Measurements from ENCODE around the gene GPN2. TPM values are rescaled to one million over a fixed set of nuclear protein-coding genes. Genes with fewer than 3 reads are reported as not detected.

GPN2 gene
- total and polyA plus RNA-seq, 5 experiments from 2014 or later, result 9.7 to 35.4 (median 14.8) TPM

DNA sequence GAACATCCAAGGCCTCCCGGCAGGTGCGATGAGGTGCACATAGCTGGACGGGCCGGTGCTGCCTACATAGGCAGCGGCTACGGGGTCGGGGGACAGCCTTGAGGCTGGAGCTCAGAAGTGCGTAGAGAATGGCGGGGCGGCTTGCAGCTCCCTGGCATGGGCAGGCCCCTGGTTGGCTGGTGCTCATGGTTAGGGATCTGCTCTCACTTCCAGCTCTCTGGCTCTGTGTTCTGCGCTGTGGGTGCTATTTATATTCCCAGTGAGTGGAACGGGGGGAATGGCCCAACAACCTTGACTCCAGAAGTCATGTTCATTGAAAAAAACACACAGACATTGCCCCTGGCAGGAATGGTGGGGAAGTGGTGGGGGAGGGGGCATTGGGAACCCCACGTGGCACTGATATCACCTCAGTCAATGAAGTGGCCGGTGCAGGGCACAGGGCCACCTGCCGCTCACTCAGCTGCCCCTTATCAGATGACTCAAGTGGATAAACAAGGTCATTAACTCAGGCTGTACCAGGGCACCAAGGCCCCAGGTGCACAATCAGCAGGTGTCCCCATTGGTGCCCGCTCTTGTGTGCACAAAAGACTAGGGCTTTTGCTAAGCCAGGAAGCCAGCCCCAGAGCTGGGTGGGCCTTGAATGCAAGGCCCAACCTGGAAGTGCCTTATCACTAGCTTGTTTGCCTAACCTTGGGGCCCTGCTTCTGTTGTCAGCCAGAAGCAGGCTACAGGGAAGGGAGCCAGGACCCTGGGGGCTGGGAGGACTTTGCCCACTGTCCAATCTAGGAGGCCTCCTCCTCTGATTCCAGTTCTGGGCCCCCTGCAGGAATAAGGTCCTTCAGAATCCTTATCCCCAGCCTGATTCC lies 23.9 kb upstream of the GPN2 start, which contains the start of gene NR0B2:
NR0B2 (minus strand) TSS at position 222 of the 866 bp plus-strand sequence; CDS start at position 187, 35 bp downstream.
- H3K9me3 Mint-ChIP-seq, result no peaks in the 10 kb centered on the region

DNA sequence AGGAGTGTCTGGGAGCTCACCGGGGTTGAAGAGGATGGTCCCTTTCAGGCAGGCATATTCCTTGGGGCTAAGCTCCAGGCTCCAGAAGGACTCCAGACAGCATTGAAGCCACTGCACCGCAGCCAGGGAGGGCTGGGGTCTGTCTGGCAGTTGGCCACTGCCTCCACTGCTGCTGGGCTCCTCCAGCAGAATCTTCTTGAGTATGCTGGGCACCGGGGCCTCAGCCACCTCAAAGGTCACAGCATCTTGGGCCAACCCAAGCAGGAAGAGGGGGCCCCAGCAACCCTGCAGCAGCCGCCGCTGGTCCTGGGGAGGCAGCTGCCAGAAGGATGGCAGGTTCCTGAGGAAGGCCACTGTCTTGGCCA lies 23.3 kb upstream of the GPN2 start:
- H3K36me3 Mint-ChIP-seq, result no peaks in the 10 kb centered on the region
- H3K27me3 Mint-ChIP-seq, result peaks cover 0 to 2% (median 0%) of the 10 kb centered on the region in 5 donors
- no peak for DNase-seq
- no peak overlapping the region for H3K4me3 Mint-ChIP-seq
- H3K27ac Mint-ChIP-seq, result peak overlapping the region in 1 of 10 donors; percentile 62
- peaks cover 0 to 4% (median 0%) of the 10 kb centered on the region in 4 donors for H3K4me1 Mint-ChIP-seq
- no peaks in the 10 kb centered on the region for H3K9me3 Mint-ChIP-seq
- POLR2A ChIA-PET, result interaction anchor here (0.7 to 1.5 kb wide), 2 partner anchors 27 to 413 kb away, joined by 3 read pairs; no protein-coding TSS in a partner anchor
- ATAC-seq, result no peak

More for the DNA sequence above, 23.9 kb upstream of the GPN2 start, which contains the start of gene NR0B2:
- no peaks in the 10 kb centered on the region for H3K36me3 Mint-ChIP-seq
- ATAC-seq, result no peak
- peak within 1 kb of the TSS in 1 of 10 donors; percentile 62 for H3K27ac Mint-ChIP-seq
- peaks cover 0 to 2% (median 0%) of the 10 kb centered on the region in 5 donors for H3K27me3 Mint-ChIP-seq
- H3K4me1 Mint-ChIP-seq, result peaks cover 0 to 4% (median 0%) of the 10 kb centered on the region in 4 donors
- no peak for DNase-seq
- no peak within 1 kb of the TSS for H3K4me3 Mint-ChIP-seq
- POLR2A ChIA-PET, result interaction anchor here (0.7 to 1.5 kb wide), 2 partner anchors 27 to 413 kb away, joined by 3 read pairs; no protein-coding TSS in a partner anchor

DNA sequence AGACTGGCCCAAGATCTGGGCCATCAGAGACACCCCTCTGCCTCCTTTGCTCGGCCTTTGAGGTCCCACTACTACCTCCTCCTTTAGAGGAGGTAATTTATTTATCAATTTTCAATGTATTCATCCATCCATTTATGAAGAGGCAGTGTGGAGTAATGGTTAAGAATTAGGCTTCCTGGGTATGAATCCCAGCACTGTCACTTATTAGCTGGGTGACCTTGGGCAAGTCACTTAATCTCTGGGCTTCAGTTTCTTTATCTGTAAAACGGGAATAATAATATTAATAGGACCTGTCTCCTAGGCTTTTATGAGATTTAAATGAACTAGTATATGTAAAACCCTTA lies 22.0 kb upstream of the GPN2 start:
- Mint-ChIP-seq H3K27ac (peak overlapping the region in 1 of 10 donors; percentile 17), H3K27me3 (peaks cover 0 to 2% (median 0%) of the 10 kb centered on the region in 5 donors), H3K4me3 (no peak overlapping the region), H3K4me1 (peaks cover 0 to 4% (median 0%) of the 10 kb centered on the region in 4 donors), H3K9me3 (no peaks in the 10 kb centered on the region), H3K36me3 (no peaks in the 10 kb centered on the region)
- DNase-seq, result no peak
- POLR2A ChIA-PET, result interaction anchor here (0.6 kb wide), 1 partner anchor 196 kb away, joined by 3 read pairs; no protein-coding TSS in a partner anchor
- no peak for ATAC-seq

DNA sequence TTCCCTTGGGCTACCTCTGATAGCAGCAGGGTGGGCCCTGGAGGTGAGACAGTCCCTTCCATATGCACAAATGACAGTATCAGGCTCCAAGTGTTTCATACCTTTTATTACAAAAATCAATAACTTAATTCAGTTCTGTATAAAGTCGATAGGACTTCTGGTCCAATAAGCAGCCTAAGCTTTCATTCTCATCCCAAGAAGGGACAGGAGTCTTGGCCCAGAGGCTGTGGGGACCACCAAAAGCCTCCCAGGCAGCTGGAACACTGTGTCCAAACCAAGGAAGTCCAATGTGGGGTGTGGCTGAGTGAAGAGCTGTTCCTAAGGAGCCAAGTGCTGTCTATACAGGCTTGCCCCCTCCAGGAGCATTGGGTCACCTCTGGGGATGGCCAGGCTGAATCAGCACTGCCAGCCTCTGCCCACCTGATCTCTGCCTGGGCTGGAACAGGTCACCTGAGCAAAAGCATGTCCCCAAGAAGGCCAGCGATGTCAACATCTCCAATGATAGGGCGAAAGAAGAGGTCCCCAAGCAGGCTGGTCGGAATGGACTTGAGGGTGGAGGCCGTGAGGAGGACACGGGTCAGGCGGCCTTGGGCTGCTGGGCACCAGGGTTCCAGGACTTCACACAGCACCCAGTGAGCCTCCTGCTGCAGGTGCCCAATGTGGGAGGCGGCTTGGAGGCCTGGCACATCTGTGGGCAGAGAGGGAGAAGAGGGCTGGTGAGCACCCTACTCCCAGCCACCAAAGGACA lies 21.5 kb upstream of the GPN2 start:
- POLR2A ChIA-PET, result no interaction called here
- ATAC-seq (no peak), DNase-seq (no peak)
- Mint-ChIP-seq H3K27me3 (peaks cover 0 to 2% (median 0%) of the 10 kb centered on the region in 5 donors), H3K27ac (no peak overlapping the region), H3K36me3 (no peaks in the 10 kb centered on the region), H3K9me3 (no peaks in the 10 kb centered on the region), H3K4me3 (no peak overlapping the region), H3K4me1 (peaks cover 0 to 4% (median 0%) of the 10 kb centered on the region in 4 donors)

DNA sequence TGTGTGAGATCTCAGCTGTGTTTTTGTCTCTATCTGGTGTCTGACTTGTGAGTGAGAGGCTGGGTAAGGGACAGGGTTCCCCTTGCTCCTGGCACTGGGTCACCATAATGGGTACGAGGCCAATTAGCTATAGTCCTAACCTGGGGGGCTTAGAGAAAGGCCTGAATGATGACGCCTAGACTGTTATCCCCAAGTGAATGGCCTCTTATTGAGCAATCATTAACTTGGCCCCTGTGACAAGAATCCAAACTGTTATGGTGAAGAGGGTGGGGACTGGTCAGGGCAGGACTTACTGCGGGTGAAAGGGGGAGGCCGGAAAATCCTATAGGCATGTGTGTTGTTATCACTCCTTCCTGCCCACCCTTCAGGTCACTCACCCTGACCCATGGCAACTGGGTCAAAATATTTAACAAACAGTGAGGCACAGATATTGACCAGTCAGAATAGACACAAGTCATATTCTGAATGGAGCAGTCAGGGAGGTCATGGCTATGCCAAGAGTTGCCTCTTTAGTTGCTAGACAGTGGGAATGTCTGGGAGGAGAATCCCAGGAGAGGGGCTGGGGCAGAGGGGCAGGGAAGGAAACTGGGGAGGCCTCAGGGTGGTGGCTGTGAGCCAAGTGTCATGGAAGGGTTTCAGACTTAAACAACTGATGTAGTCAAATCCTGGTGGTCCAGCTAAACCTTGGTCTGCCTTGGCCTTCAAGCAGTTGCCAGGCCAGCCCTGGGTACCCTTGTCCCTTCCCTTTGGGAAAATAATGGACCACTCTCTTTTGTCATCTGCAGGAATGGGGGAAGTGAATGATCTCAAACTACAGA lies 20.5 kb upstream of the GPN2 start:
- H3K36me3 Mint-ChIP-seq, result no peaks in the 10 kb centered on the region
- ATAC-seq, result no peak

DNA sequence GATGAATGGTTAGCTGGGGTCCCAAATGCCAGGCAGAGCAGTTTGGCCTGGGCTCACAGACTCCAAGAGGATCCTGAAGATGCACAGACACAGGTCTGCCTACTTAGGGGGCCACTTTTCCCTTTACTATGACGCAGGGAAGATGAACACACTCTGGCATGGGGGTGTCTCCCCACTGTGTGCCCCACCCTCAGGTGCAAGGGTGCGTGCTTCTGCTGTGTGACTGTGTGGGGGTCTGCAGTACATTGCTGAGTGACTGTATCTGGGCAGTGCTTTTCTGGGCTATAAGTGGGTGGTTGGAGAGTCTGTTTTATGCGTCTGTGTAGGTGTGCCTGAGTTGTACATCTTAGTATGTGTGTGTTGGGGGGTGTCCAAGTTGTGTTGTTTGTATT lies 19.9 kb upstream of the GPN2 start:
- peak overlapping the region in 2 of 10 donors; percentile 8 to 66 for H3K27ac Mint-ChIP-seq
- POLR2A ChIA-PET, result no interaction called here
- no peak for DNase-seq
- H3K36me3 Mint-ChIP-seq, result no peaks in the 10 kb centered on the region
- H3K27me3 Mint-ChIP-seq, result peaks cover 0 to 2% (median 0%) of the 10 kb centered on the region in 5 donors
- H3K4me1 Mint-ChIP-seq, result peaks cover 0 to 4% (median 0%) of the 10 kb centered on the region in 4 donors
- H3K4me3 Mint-ChIP-seq, result no peak overlapping the region
- H3K9me3 Mint-ChIP-seq, result no peaks in the 10 kb centered on the region
- no peak for ATAC-seq

More for the DNA sequence above, 20.5 kb upstream of the GPN2 start:
- peaks cover 0 to 4% (median 0%) of the 10 kb centered on the region in 4 donors for H3K4me1 Mint-ChIP-seq
- H3K27ac Mint-ChIP-seq, result peak overlapping the region in 2 of 10 donors; percentile 66
- no peak overlapping the region for H3K4me3 Mint-ChIP-seq
- H3K9me3 Mint-ChIP-seq, result no peaks in the 10 kb centered on the region
- peaks cover 0 to 2% (median 0%) of the 10 kb centered on the region in 5 donors for H3K27me3 Mint-ChIP-seq
- POLR2A ChIA-PET, result no interaction called here
- no peak for DNase-seq

DNA sequence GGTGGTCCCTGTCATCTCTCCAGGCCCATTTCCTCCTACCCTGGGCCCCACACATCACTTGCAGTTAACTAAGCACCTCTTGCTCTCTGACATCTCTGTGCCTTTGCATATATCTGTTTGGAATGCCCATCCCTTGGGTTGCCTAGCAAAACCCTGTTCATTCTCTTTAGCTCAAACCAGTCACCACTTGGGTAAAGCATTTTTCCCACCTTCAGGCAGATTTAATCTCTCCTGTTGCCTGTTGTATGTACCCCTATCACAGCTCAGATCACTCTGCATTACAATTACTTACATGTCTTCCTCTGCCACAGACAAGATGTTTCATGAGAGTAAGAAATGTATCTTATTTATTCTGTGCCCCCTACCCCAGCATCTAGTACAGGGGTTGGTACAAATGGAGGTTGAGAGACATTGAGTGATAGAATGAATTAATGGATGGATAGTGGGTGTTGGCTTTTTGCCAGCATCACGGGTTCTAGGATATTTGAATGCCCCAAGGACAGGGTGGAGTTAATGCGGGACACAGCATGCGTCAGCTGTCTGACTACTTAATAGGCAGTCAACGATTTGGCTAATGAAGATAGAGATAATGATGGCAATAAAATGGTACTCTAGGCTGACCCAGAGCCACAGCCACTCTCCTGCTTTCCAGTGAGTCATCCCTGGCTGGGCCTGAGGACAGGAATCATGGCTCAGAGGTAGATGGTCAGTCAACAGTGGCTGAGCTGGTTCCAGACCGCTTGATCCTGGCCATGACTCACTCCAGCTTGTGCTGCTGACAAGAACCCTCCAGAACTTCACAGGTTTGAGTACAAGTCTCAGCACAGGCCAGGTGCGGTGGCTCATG lies 17.2 kb upstream of the GPN2 start:
- H3K27ac Mint-ChIP-seq, result no peak overlapping the region
- DNase-seq (no peak), ATAC-seq (no peak)
- H3K36me3 Mint-ChIP-seq, result no peaks in the 10 kb centered on the region
- POLR2A ChIA-PET, result interaction anchor here (0.6 to 1.1 kb wide), 2 partner anchors 10 to 882 kb away, joined by 3 to 4 read pairs; no protein-coding TSS in a partner anchor
- peaks cover 0 to 2% (median 0%) of the 10 kb centered on the region in 5 donors for H3K27me3 Mint-ChIP-seq
- peaks cover 0 to 4% (median 2%) of the 10 kb centered on the region in 4 donors for H3K4me1 Mint-ChIP-seq
- no peak overlapping the region for H3K4me3 Mint-ChIP-seq
- H3K9me3 Mint-ChIP-seq, result no peaks in the 10 kb centered on the region

DNA sequence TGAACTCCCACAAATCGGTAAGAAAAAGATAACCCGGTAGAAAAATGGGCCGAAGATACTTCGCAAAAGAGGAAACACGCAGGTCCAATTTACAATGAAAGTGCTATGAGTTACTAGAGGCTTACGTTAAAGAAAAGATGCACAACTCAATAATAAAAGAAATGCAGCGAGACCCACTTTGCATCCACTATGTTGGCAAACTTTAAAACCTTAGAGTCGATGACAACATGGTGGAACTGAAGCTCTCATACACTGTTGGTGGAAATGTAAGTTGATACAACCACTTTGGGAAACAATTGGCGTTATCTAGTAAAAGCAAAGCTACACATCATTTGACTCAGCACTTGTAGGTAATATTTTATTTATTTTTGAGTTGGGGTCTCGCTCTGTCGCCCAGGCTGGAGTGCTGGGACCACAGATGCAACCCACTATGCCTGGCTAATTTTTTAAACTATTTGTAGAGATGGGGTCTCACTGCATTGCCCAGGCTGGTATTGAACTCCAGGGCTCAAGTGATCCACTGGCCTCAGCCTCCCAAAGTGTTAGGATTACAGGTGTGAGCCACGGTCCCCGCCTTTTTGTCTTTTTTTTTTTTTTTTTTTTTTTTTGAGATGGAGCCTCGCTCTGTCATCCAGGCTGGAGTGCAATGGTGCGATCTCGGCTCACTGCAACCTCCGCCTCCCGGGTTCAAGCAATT lies 10.9 kb upstream of the GPN2 start:
- DNase-seq (no peak), ATAC-seq (peak in 1 of 2 donors; percentile 5)
- POLR2A ChIA-PET, result interaction anchor here (0.5 to 4.9 kb wide), 18 partner anchors 12 to 1632 kb away, joined by 3 to 78 read pairs (median 5); partner anchors contain the start of genes GPN2, HMGN2, NUDC and PIGV
- no peaks in the 10 kb centered on the region for H3K9me3 Mint-ChIP-seq
- H3K27me3 Mint-ChIP-seq, result no peaks in the 10 kb centered on the region
- peak overlapping the region; percentile 96 to 100 (median 99) for H3K27ac Mint-ChIP-seq
- H3K4me3 Mint-ChIP-seq, result peak overlapping the region; percentile 89 to 99 (median 98)
- peaks cover 0 to 25% (median 4%) of the 10 kb centered on the region in 3 donors for H3K36me3 Mint-ChIP-seq
- H3K4me1 Mint-ChIP-seq, result peaks cover 14 to 42% (median 29%) of the 10 kb centered on the region in 4 donors

DNA sequence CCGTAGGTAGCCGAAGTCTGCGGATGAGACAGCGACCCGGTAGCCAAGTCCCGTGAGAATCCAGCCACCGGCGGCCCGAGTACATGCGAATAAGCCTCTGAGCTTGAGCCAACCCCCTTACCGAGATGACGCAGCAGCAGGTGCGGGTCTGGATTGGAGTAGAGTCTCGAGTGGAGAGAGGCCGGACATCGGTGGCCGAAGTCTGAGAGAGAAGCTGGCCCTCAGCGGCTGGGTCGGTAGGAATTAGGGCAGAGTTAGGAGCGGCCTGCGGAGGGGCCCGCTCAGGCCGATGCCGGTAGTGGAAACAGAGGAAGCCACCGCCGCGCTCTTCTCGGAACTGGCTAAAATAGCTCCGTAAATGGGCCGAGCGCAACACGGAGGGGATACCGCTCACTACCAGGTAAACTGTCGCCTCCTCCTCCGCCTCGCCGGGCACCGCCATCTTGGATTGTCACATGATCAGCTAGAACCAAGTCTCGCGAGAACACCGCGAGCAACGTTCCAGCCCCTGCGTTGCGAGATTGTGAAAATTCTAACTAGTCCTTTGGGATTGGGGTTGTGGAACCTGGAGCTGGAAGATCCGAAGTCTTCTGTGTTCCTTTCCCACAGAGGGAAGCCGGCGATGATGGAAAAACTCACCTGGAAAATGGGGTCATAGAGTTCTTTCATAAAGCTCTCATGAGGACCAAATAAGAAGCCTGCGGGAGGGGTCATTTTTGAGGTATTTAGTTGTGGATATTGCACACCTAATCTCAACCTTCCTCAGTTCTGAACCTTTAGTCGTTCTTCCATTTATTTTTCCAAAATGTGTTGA lies 10.1 kb upstream of the GPN2 start, which contains the start of gene GPATCH3:
GPATCH3 (minus strand) TSS at position 467 of the 814 bp plus-strand sequence; CDS start at position 442, 25 bp downstream.
- ATAC-seq (peak; percentile 95 to 97), DNase-seq (peak; percentile 81 to 96 (median 87))
- Mint-ChIP-seq H3K27ac (peak within 1 kb of the TSS; percentile 96 to 100 (median 99)), H3K4me1 (peaks cover 14 to 44% (median 30%) of the 10 kb centered on the region in 4 donors), H3K36me3 (peaks cover 0 to 33% (median 4%) of the 10 kb centered on the region in 3 donors), H3K4me3 (peak within 1 kb of the TSS; percentile 89 to 99 (median 98)), H3K9me3 (no peaks in the 10 kb centered on the region), H3K27me3 (no peaks in the 10 kb centered on the region)
- POLR2A ChIA-PET, result interaction anchor here (0.5 to 4.9 kb wide), 21 partner anchors 11 to 1632 kb away, joined by 3 to 78 read pairs (median 4); partner anchors contain the start of genes GPN2, HMGN2, NUDC and PIGV

DNA sequence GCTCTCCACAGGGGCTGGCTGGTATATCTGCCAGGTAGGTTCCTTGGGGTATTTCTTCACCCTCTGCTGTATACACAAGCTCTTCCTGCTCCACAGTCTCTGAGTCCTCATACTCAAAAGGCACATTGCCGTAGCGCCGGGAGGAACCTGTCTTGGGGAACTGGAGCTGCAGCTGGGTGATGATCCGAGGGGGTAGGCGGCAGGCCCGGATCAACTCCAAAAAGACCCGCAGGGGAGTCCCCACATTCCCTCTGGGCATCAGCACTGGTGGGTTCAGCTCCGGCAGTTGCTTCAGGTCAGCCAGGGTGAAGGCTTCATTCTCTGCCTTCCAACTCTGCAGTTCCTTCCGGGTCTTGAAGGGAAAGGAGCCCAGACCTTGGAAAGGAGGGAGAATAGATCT lies 7.3 kb upstream of the GPN2 start:
- Mint-ChIP-seq H3K4me1 (peaks cover 18 to 49% (median 33%) of the 10 kb centered on the region in 4 donors), H3K27ac (peak overlapping the region in 1 of 10 donors; percentile 62), H3K36me3 (peaks cover 0 to 62% (median 9%) of the 10 kb centered on the region in 3 donors), H3K9me3 (no peaks in the 10 kb centered on the region), H3K4me3 (no peak overlapping the region), H3K27me3 (no peaks in the 10 kb centered on the region)
- ATAC-seq, result no peak
- DNase-seq, result no peak
- POLR2A ChIA-PET, result interaction anchor here (0.7 to 1.0 kb wide), 2 partner anchors 10 to 1359 kb away, joined by 3 to 4 read pairs; no protein-coding TSS in a partner anchor

Measured in naive thymus-derived CD8-positive, alpha-beta T cell (primary cell).